Lower leg skin (tissue), 3 donors: Measurements from ENCODE around the gene WDR55.

Experiments used
- POLR2A ChIP-seq, 2 donors: fragments of 450-650 bp; IDR thresholded peaks; one replicate each; pipeline ENCODE4 v1.6.1; 2016 to 2017; ENCODE audit warnings: antibody characterized with exemption in 2 of 2, mild to moderate bottlenecking in 1 of 2, moderate library complexity in 1 of 2
- TF ChIP-seq, protein P1 (sequence below), 3 donors: fragments of 450-650 bp; IDR thresholded peaks; one replicate each; pipeline ENCODE4 v1.5.1; 2016; ENCODE audit warnings: antibody characterized with exemption in 3 of 3, mild to moderate bottlenecking in 3 of 3, moderate library complexity in 2 of 3

DNA sequence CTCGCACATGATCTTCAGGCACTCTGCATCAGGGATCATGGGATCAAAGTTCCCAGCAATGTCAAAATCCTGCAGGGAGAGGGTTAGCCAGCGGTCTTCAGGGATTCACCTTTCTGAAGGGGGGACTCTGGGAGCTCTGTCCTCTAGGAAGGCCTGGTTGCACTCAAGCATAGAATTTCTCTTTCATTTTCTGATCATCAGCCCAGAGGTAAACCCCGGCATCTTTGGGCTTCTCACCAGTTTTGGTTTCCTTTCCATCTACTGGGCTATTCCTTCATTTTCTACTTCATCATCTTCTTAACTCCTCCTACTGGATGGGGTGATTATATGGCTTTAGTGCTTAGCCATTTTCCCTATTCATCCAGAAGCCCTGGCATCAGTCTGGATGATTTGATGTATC, 13.2 kb downstream of the WDR55 start:
- TF ChIP-seq, protein P1, sequence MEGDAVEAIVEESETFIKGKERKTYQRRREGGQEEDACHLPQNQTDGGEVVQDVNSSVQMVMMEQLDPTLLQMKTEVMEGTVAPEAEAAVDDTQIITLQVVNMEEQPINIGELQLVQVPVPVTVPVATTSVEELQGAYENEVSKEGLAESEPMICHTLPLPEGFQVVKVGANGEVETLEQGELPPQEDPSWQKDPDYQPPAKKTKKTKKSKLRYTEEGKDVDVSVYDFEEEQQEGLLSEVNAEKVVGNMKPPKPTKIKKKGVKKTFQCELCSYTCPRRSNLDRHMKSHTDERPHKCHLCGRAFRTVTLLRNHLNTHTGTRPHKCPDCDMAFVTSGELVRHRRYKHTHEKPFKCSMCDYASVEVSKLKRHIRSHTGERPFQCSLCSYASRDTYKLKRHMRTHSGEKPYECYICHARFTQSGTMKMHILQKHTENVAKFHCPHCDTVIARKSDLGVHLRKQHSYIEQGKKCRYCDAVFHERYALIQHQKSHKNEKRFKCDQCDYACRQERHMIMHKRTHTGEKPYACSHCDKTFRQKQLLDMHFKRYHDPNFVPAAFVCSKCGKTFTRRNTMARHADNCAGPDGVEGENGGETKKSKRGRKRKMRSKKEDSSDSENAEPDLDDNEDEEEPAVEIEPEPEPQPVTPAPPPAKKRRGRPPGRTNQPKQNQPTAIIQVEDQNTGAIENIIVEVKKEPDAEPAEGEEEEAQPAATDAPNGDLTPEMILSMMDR (IDR thresholded peaks at IDR 0.05): no peak
- TF ChIP-seq POLR2A (IDR thresholded peaks at IDR 0.05): no peak
